Activated T-cell treated with anti-CD3 and anti-CD28 coated beads, Interleukin-2, amount 50 U/mL, for 1 hour (primary cell): ENCODE data around the gene SLC6A9.

Experiments used
- DNase-seq: peaks from one replicate; pipeline ENCODE4 v3.0.0-alpha.2; 2020

Gene SLC6A9

DNA sequence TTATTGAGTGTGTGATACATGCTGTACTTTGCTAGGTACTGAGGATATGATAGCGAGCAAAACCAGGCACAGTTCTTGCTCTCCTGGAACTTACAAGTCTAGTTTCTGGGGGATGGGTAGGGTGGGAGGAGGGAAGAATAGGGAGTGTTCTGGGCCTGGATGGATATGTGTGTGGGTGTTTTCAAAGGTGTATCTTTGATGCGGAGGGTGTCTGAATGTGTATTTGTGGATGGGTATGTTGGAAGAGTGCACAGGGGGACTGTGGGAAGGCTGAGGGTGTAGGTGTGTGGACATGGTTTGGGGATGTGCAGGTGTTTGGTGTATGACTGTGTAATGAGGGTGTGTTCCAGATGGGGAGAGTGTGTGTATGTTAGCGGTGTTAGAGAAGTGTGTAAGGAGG lies 65.9 kb downstream of the SLC6A9 start:
- DNase-seq, result no peak

DNA sequence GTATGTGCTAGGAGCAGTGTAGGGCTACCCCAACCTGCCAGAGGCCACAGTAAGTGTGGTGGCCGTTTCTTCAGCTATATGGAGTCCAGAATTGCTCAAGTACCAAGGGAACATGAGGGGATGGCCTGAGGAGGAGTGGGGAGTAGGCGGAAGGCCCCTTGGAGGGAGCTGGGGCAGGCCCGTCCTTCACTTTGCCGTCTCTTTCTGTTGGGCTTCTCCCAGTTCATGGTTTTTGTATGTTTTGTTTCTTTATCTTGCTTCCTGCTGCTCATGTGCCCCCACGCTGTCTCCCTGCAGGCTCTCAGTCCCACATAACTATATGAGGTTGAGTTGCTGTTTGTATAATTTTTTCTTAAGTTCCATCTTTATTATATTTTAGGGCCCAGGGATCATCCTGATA lies 67.4 kb downstream of the SLC6A9 start:
- DNase-seq, result no peak

DNA sequence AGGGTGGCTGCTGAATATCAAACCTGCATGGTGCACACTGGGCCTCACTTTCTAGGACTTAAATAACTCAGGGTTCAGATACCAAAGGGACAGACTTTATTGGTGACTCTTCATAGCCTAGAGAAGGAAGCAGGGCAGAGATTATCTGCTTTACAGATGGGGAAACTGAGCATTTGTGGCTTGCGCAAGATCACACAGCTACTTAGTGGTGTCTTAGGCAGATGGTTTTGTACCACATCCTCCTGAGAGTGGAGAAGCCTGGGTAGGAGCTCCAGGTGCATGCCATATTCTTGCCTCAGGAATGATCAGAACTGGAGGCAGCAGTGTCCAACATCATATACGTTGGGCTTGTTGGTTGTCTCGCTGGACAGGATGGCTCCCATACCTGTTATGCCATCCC lies 68.3 kb downstream of the SLC6A9 start:
- DNase-seq, result no peak

DNA sequence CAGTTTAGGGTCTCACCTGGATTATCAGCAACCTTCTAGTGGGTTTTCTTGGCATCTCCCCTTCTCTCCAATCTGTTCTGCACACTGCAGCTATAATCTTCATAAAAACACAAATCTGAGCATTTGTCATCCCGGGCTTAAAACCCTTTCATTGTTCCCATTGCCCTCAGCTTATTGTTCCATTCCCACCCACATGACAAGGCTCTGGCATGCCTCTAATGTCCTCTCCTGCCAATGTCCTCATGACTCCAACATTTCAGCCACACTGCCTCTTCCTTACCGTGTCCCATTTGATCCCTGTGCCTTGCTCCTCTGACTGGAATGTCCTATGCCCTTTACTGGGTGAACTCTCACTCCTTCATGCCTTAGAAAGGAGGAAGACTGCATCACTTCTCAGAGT lies 68.9 kb downstream of the SLC6A9 start:
- no peak for DNase-seq

DNA sequence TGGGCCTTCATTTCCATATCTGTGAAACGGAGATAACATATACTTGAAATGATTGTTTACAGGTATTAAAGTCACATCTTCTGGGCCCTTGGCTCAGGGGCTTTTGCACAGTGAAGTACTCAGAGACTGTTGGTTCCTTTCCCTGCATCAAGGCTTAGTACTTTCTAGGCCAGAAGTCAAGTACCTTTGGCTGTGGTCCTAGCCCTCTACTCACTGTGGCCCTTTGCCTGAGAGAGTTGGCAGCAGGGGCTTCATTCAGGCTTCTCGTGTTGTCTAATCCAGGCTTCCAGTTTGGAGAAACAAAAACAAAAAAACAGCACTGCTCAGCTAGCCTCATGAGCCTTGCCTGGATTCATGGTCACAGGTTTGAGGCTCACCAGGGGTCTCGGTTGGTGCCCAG lies 69.6 kb downstream of the SLC6A9 start:
- DNase-seq, result no peak

DNA sequence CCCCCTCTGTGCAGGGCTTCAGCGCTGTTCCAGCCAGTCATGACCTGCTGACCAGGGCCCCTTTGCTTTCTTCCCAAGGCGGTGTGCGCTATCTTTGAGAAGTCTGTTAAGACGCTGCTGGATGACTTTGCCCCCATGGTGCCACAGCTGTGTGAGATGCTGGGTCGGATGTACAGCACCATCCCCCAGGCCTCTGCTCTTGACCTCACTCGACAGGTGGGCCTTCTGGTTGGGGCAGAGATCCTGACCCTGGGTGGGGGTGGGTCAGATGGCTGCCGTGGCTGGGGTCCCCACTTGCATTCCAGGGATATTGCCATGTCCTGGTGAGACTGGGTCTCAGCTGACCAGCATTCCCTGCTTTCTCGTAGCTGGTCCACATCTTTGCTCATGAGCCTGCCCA lies 70.5 kb downstream of the SLC6A9 start:
- no peak for DNase-seq

DNA sequence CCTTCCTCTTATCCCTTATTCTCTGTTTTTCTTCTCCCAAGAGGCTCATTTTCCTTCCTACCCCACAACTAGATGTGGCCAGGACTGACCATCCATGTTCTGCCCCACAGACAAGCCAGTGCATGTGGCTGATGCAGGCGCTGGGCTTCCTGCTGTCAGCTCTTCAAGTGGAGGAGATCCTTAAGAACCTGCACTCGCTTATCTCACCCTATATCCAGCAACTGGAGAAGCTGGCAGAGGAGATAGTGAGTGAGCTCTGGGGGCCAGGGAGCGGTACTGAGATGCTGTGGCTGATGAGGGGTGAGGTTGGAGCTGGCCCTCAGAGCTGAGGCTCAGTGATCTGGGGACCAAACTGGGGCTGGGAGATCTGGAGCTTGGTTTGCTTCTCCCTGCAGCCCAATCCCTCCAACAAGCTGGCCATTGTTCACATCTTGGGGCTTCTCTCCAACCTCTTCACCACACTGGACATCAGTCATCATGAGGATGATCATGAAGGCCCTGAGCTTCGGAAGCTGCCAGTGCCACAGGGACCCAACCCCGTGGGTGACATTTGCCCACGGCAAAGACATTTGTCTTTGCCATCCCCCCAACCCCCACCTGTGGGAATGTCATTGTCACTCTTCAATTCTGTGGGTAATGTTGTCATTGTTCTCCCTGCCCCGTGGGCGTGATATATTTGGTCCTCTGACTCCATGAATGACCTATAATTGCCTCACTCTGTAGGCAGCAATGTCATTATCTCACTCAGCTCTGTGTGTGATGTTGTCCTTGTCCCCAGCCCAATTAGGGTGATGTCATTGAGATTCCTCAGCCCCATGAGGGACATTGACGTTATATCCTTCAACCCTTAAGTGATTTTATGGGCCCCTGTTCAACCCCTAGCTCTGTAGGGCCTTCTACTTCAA lies 72.7 kb downstream of the SLC6A9 start:
- no peak for DNase-seq

DNA sequence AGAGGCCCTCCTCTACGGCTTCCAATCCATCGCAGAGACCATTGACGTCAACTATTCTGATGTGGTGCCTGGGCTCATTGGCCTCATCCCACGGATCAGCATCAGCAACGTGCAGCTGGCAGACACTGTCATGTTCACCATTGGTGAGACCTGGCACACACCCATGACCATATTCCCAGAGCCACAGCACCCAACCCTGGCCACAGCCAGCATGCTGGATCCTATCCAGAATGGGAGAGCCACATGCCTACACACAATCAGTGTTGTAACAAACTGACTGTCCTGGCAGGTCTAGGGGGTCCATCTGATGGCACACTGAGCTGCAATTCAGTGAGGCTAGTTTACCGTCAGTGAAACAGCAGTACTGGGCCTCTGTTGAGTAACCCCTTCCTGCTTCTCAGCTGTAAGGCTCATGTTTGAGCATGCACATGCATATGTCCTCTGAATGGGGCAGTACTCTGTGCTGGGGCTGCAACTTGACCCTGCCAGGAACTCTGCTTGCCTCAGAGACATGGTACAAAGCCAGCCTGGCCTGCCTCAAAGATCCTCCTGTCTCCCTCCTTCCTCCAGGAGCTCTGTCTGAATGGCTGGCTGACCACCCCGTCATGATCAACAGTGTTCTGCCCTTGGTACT lies 73.7 kb downstream of the SLC6A9 start:
- DNase-seq, result no peak

DNA sequence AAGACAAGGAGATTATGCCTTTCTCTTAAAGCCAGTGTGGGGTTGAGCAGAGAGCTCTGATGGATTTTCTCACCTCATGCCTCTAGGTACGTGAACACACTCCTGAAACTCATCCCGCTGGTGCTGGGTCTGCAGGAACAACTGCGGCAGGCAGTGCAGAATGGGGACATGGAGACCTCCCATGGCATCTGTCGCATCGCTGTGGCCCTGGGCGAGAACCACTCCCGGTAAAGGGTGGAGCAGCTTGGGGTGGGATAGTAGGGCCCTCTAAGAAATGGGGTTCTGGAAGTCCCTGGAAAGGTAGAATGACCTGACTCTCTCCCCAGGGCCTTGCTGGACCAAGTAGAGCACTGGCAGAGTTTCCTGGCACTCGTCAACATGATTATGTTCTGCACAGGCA lies 75.0 kb downstream of the SLC6A9 start:
- DNase-seq, result no peak

DNA sequence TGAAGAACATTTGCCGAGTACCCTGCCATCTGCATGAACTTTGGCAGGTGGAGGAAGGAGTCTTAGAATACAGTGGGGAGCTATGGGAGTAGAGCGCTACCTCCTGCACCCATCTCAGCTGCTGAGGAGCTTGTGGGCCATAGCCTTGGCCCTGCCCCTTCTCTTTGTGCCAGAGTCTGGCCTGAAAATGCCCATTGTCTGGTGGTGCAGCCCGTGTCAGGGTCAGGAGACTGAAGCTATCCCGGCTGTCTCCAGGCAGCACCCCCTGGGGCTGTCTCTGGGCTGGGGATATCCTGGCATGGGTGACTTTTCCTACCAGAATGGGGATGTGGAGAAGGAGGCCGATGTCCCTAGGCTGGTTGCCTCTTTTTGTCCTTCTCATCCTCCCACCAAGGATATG lies 77.2 kb downstream of the SLC6A9 start:
- DNase-seq, result no peak

DNA sequence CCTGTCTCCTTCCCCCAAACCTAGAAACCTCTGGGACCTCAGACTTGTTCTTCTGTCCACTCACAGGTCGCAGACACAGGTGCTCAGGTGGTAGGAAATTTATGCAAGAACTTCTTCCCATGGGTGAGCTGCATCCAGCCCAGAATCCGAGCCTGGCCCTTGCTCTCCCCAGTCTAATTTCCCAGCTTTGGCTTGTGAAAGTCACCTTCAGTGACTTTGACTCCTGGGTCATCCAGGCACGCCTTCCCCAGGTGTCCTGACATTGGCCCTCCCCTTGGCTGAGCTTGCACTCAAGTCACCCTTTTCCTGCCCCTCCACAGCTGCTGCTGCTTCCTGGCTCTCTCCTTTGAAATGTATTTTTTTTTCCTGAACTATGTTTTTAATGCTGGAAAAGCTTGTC lies 77.9 kb downstream of the SLC6A9 start:
- DNase-seq, result no peak

DNA sequence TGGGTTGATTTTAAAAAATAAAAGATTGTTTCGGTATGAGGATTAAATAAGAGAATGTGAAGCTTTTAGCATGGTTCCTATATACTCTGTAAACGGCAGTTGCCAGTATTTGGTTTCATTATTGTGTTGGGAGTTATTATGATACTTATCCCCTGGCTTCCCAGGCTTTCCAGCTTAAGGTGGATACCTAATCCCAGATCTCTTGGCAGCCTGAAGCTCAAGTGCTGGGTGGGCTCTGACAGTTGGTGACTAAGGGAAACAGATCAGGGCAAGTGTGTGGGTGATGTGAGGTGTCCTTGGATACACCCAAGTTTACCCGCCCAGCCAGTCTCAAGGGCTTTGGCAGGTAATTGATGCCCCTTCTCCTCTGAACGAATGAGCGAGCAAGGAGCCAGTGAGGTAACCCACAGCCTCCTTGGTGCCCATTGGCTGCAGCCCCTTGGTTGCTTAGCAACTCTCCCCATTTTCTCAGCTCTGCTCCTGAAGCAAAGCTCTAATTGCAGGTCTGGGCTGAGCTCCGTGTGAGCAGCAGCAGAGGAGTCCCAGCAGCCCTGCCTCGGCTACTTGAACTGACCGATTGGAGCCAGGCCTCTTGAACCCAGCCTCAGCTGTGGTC lies 78.4 kb downstream of the SLC6A9 start:
- DNase-seq, result no peak

DNA sequence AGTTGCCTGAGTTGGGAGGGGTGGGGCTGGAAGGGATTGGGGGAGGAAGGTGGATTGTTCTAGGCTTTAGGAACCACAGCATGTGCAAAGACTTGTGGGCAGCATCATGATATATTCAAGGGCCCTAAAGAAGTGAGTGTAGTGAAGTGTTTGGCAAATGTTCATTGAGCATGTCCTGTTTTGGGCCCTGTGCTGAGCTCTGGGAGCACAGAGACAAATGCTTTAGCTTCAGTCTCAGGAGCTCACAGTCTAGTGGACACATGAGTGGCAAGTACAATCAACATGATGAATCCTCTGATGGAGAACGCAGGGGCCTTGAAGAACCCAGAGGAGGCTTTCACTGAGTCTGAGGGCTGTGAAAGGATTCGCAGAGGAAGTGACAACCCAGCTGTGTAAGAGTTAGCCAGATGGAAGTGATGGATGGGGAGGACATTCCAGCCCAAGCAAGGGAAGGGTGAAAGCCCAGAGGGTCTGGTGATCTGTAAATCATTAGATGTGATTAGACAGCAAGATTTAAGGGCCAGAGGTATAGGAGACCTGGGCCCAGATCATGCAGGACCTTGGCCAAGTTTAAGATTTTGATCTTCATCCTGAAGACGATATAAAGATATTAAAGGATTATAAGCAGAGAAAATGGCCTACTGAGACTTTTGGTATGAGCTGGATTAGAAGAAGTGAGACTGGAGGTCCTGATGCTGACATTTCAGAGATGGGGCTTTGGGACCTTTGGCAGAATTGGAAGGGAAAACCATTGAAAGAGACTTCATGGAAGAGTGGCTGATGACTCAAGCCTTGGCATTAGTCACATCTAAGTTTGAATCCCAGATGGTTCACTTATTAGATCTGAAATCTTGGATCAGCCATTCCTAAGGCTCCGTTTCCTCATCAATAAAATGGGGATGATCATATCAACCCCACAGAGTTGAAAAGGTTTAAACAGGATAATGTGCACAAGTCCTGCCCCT lies 80.0 kb downstream of the SLC6A9 start:
- no peak for DNase-seq

DNA sequence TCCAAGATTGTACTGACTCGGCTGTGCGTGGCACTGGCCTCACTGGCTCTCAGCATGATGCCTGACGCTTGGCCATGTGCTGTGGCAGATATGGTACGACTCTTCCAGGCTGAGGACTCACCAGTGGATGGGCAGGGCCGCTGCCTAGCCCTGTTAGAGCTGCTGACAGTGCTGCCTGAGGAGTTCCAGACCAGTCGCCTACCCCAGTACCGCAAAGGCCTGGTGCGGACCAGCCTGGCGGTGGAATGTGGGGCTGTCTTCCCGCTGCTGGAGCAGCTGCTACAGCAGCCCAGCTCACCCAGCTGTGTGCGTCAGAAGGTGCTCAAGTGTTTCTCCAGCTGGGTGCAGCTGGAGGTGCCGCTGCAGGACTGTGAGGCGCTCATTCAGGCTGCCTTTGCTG lies 81.6 kb downstream of the SLC6A9 start:
- no peak for DNase-seq

DNA sequence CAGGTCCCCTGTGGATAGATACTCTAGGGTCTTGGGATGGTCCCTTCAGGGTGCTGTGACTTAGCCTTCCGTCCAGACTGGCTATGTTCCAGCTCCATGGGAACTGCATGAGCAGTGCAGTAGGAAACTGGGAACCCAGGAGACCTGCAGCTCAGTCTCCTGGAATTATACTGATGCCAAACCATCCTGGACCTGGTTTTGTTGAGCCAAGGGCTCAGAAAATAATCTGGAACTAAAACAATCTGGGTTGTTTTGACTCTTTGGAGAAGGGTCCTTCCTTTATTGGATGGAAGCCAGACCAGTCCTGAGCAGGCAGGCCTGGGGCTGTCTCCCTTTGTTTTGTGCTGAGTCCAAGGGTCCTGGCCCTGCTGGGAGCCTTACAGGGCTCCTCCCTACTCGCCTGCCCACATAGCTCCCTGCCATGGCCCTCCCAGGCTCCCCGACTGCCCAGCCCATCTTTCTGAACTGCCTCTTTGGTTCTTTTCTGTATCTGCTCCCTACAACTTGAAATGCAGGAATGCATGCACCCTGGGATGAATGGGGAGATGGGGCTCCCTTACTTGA lies 83.3 kb downstream of the SLC6A9 start:
- DNase-seq, result no peak

DNA sequence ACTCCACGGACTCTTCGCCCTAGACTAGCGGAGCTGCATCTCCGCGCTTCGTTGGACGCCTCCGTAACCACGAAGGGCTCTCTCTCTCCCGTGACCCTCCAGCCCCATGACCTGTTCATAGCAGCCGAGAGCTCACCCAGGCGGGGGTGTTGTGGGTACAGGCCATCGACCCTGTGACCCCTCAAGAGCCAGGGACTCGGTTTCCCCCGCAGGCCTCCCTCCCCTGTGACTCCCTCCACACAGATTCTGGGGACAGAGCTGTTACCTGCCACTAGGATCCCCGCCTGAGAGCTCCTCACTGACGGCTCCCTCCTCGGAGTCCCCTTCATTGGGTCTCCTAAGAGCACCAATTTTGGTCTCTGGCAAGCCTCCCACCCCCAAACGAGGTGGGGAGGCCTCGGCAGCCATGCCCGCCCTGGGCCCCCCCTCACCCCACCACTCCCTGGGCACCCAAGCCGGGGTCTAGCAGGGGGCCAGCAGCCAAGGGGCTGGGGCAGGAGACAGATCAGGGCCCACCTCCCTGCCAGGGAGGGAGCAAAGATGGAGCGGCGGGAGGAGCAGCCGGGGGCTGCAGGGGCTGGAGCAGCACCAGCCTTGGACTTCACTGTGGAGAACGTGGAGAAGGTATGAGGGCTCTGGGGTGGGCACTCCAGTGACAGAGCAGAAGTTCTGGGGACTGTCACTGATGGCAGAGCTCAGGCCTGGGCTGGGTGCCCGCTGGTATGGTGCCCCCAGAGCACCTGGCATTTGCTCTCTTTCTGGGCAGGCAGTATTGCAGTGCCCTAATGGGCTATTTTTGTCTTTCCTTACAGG lies 84.0 kb downstream of the SLC6A9 start:
- DNase-seq, result no peak
